Endothelial cell of coronary artery (primary cell): ENCODE data around the gene MAPK14. TPM values are rescaled to one million over a fixed set of nuclear protein-coding genes. Genes with fewer than 3 reads are reported as not detected.

Experiments
- total RNA-seq: library from RNA; depleted of rRNA; stranded (reverse); fragments of >200 nt; gene quantifications from 2 replicates; pipeline ENCODE4 v1.2.3, GENCODE V29; 2014

MAPK14 gene
- total RNA-seq = 38.7 and 44.2 TPM in 2 replicates

GRCh38 chr6:36027501-36028087 is at the start of gene MAPK14:
Gene MAPK14 (plus strand): TSS chr6:36027808. CDS start chr6:36028158, 350 bp downstream.

GRCh38 chr6:36023996-36024795 is 3.4 kb upstream of the MAPK14 start, which contains the start of gene SLC26A8:
Gene SLC26A8 (minus strand): TSS chr6:36024641. CDS start chr6:36019707, 4,934 bp downstream.

DNA sequence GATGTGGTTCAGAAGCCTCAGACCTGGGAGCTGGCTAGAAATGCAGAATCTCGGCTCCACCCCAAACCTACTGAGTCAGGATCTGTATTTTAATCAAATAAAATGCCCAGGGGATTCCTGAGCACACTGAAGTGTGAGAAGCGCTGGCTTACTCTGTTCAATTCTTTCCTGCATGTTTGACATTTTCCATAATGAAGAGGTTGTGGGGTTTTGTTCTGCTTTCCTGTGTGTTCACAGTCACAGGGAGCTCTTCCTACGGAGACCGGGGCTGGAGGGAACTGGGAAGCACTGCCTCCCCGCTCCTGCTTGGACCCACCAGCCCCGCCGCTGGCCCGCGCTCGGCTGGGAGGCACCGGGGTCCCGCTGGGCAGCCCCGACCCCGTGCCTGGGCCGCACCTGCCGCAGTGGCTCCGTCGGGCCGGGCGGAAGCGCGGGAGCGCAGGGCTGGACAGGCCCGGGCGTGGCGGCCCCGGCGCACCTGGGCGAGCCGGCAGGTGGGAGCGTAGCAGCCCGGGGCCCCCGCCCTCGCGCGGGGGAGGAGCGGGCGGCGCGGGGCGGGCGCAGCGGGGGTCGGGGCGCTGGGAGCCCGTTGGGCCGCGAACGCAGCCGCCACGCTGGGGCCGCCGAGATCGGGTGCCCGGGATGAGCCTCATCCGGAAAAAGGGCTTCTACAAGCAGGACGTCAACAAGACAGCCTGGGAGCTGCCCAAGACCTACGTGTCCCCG is 102.5 kb downstream of the MAPK14 start, which contains the start of gene MAPK13:
Gene MAPK13 (plus strand): TSS at position 573 of the 726 bp plus-strand sequence. CDS start 70 bp downstream, at position 643.

Other genes starting within 250 kb of the MAPK14 start
- not detected in 2 replicates for gene CLPSL1, start 246.8 kb upstream of the MAPK14 start, total RNA-seq
- not detected in 2 replicates for gene CLPS, start 230.5 kb upstream of the MAPK14 start, total RNA-seq
- gene LHFPL5, start 222.5 kb upstream of the MAPK14 start, total RNA-seq = not detected in 2 replicates
- gene SRPK1, start 106.7 kb upstream of the MAPK14 start, total RNA-seq = 64.8 and 68.9 TPM in 2 replicates
- gene SLC26A8, start 3.2 kb upstream of the MAPK14 start, total RNA-seq = not detected in 2 replicates
- gene MAPK13, start 102.7 kb downstream of the MAPK14 start, total RNA-seq = 0.99 and 4.1 TPM in 2 replicates
- gene BRPF3, start 168.9 kb downstream of the MAPK14 start, total RNA-seq = 8.7 and 15.6 TPM in 2 replicates
- gene PNPLA1, start 242.3 kb downstream of the MAPK14 start, total RNA-seq = not detected in 2 replicates